Measurements from ENCODE around the gene TSPAN9.

Gene TSPAN9

DNA sequence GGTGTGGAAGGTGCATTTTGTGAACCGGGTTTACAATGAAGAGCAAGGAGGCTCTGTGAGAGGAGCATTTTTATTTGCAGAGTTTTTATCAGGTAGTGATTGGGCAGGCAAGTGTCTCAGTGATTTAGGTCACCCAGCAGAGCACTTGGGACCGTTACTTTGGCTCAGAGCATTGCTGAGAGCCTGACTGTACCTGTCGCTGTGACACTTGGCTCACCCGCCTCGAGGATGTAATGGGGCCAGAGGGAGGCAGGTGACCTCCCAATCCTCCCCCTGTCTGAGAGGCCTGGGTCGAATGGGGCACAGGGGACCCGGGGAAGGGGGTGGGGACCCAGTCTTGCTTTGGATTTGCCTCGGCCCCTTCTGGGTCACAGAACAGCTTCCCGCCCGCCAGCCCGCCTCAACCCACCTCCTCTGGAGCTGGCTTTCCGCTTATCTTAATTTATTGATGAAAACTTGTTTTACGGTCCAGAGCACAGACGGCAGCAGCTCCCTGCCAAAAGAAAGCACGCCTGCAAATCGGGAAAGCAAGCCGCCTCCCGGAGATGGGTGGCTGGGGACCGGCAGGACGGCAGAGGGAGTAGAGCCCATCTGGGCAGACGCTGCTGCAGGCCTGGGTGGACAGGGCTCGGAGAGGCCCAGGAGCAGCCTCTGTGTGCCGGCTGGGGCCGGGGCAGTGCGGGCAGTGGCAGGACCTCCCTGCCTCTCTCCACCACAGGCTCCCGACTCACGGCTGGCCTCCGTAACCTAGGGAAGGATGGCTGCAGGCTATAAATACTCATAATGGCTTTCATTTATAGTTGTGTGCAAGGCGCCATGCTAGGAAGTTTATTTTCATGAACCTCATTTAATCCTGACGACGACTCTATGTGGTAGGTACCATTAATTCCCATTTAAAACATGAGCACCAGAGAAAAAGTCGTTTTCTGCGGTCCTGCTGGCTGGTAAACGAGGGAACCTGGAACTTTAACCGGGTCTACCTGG lies 187.1 kb downstream of the TSPAN9 start:
- Histone ChIP-seq H3K9me2 (replicated peaks; ENCODE audit: insufficient read depth, low read length) (no peaks in the 10 kb centered on the region), H3K4me2 (ENCODE audit: low read depth, low read length, poor library complexity, severe bottlenecking) (no peak overlapping the region), H3K9me3 (ENCODE audit: insufficient read depth, low read length) (no peaks in the 10 kb centered on the region), H3K27ac (ENCODE audit: low read depth, low read length) (no peak overlapping the region), H4K20me1 (ENCODE audit: low read depth, low read length) (no peaks in the 10 kb centered on the region), H3F3A (ENCODE audit: insufficient read depth) (no peaks in the 10 kb centered on the region), H3K9ac (ENCODE audit: low read length) (no peak overlapping the region), H3K4me3 (ENCODE audit: insufficient read depth, low read length, poor library complexity, severe bottlenecking) (no peak overlapping the region), H2AFZ (ENCODE audit: low read depth, low read length, severe bottlenecking) (no peak overlapping the region), H3K27me3 (ENCODE audit: low read length) (no peaks in the 10 kb centered on the region), H3K79me2 (ENCODE audit: insufficient read depth, low read length) (no peaks in the 10 kb centered on the region), H3K36me3 (ENCODE audit: low read length) (no peaks in the 10 kb centered on the region)
- no peak for TF ChIP-seq EZH2phosphoT487 (conservative IDR thresholded peaks at IDR 0.05; ENCODE audit: low read length)
- TF ChIP-seq, protein P1, sequence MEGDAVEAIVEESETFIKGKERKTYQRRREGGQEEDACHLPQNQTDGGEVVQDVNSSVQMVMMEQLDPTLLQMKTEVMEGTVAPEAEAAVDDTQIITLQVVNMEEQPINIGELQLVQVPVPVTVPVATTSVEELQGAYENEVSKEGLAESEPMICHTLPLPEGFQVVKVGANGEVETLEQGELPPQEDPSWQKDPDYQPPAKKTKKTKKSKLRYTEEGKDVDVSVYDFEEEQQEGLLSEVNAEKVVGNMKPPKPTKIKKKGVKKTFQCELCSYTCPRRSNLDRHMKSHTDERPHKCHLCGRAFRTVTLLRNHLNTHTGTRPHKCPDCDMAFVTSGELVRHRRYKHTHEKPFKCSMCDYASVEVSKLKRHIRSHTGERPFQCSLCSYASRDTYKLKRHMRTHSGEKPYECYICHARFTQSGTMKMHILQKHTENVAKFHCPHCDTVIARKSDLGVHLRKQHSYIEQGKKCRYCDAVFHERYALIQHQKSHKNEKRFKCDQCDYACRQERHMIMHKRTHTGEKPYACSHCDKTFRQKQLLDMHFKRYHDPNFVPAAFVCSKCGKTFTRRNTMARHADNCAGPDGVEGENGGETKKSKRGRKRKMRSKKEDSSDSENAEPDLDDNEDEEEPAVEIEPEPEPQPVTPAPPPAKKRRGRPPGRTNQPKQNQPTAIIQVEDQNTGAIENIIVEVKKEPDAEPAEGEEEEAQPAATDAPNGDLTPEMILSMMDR (IDR thresholded peaks at IDR 0.05; ENCODE audit: insufficient read depth, low read length, poor library complexity, severe bottlenecking), result no peak

DNA sequence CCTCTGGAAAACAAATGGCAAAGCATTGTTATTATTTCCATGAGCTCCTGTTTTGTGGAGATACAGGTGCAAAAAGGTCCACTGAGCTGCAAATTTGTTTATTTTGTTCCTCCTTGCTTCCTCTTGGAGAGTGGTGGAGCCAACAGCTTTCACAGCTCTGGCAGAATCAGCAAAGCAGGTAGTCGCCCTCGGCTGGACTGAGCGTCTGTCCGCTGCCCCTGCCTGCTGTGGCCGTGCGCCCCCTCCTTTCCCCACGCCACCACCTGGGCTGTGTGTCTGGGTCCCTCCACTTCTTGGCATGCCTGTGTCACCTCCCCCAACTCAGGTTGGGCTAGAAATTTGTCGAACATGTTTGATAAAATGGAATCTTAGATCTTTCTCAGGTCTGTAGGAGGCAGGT lies 188.2 kb downstream of the TSPAN9 start:
- no peaks in the 10 kb centered on the region for H3K36me3 ChIP-seq (ENCODE audit: low read length)
- no peaks in the 10 kb centered on the region for H3K9me3 ChIP-seq (ENCODE audit: insufficient read depth, low read length)
- no peak overlapping the region for H2AFZ ChIP-seq (ENCODE audit: low read depth, low read length, severe bottlenecking)
- no peaks in the 10 kb centered on the region for H3F3A ChIP-seq (ENCODE audit: insufficient read depth)
- H3K4me2 ChIP-seq (ENCODE audit: low read depth, low read length, poor library complexity, severe bottlenecking), result no peak overlapping the region
- H3K9ac ChIP-seq (ENCODE audit: low read length), result no peak overlapping the region
- no peak for TF ChIP-seq EZH2phosphoT487 (conservative IDR thresholded peaks at IDR 0.05; ENCODE audit: low read length)
- TF ChIP-seq, protein P1 (IDR thresholded peaks at IDR 0.05; ENCODE audit: insufficient read depth, low read length, poor library complexity, severe bottlenecking), result no peak
- no peaks in the 10 kb centered on the region for H3K27me3 ChIP-seq (ENCODE audit: low read length)
- H3K9me2 ChIP-seq (replicated peaks; ENCODE audit: insufficient read depth, low read length), result no peaks in the 10 kb centered on the region
- no peaks in the 10 kb centered on the region for H3K79me2 ChIP-seq (ENCODE audit: insufficient read depth, low read length)
- no peak overlapping the region for H3K4me3 ChIP-seq (ENCODE audit: insufficient read depth, low read length, poor library complexity, severe bottlenecking)
- no peaks in the 10 kb centered on the region for H4K20me1 ChIP-seq (ENCODE audit: low read depth, low read length)
- no peak overlapping the region for H3K27ac ChIP-seq (ENCODE audit: low read depth, low read length)

DNA sequence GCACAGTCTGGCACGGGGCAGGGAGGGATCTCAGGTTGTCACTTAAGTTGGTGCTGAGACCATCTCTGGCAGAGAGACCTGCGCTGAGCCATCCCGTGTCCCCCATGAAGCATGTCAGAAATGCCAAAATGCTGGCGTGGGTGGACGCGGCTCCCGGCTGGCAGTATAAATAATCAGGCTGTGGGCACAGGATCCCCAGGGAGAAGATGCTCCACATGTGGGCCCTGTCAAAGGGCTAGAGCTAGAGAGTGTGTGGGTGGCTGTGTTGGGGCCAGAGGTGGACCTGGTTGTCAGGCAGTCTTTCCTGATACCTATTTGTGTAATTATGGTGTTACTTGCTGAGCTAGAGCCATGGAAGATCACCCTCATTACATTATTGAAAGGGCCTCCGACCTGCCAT lies 189.5 kb downstream of the TSPAN9 start:
- Histone ChIP-seq H3K9me3 (ENCODE audit: insufficient read depth, low read length) (no peaks in the 10 kb centered on the region), H3K36me3 (ENCODE audit: low read length) (no peaks in the 10 kb centered on the region), H3K27me3 (ENCODE audit: low read length) (no peaks in the 10 kb centered on the region), H3K4me2 (ENCODE audit: low read depth, low read length, poor library complexity, severe bottlenecking) (no peak overlapping the region), H3K79me2 (ENCODE audit: insufficient read depth, low read length) (no peaks in the 10 kb centered on the region), H3K9me2 (replicated peaks; ENCODE audit: insufficient read depth, low read length) (no peaks in the 10 kb centered on the region), H3K9ac (ENCODE audit: low read length) (no peak overlapping the region), H4K20me1 (ENCODE audit: low read depth, low read length) (no peaks in the 10 kb centered on the region), H2AFZ (ENCODE audit: low read depth, low read length, severe bottlenecking) (no peak overlapping the region), H3F3A (ENCODE audit: insufficient read depth) (no peaks in the 10 kb centered on the region), H3K4me3 (ENCODE audit: insufficient read depth, low read length, poor library complexity, severe bottlenecking) (no peak overlapping the region), H3K27ac (ENCODE audit: low read depth, low read length) (no peak overlapping the region)
- no peak for TF ChIP-seq EZH2phosphoT487 (conservative IDR thresholded peaks at IDR 0.05; ENCODE audit: low read length)
- TF ChIP-seq, protein P1 (IDR thresholded peaks at IDR 0.05; ENCODE audit: insufficient read depth, low read length, poor library complexity, severe bottlenecking), result no peak

Measured in SU-DHL-6 (cell line).